GM12892 (cell line): ENCODE measurements around the gene OR6V1.

Experiments
- DNase-seq: peaks from one replicate; pipeline ENCODE4 v3.0.0; 2011; ENCODE audit not compliant: insufficient read length
- FAIRE-seq: peaks from 2 replicates; lab custom pipeline; 2011; peaks lifted over from hg19 to GRCh38; lab: Jason Lieb, UNC
- POLR2A ChIP-seq: IDR thresholded peaks from 2 replicates; pipeline ENCODE4 v1.6.1; 2011; ENCODE audit warnings: low read depth, low read length, control low read depth
- POLR2AphosphoS5 ChIP-seq: IDR thresholded peaks from 2 replicates; pipeline ENCODE4 v1.6.1; 2011; ENCODE audit warnings: low read depth, low read length, control low read depth
- TAF1 ChIP-seq: IDR thresholded peaks from 2 replicates; pipeline ENCODE4 v1.6.1; 2011; ENCODE audit warnings: low read depth, mild to moderate bottlenecking, control low read depth, low read length, borderline replicate concordance

The OR6V1 gene

GRCh38 chr7:143016996-143017395 lies 35.1 kb upstream of the OR6V1 start:
- TF ChIP-seq POLR2AphosphoS5 (no peak), POLR2A (no peak), TAF1 (no peak)
- FAIRE-seq (no peak), DNase-seq (no peak)

GRCh38 chr7:143018931-143019330 lies 33.2 kb upstream of the OR6V1 start:
- no peak for FAIRE-seq
- DNase-seq = no peak
- TF ChIP-seq TAF1 (no peak), POLR2AphosphoS5 (no peak), POLR2A (no peak)

- no peak for DNase-seq
- FAIRE-seq = no peak
- TF ChIP-seq TAF1 = no peak
- no peak for TF ChIP-seq POLR2A
- no peak for TF ChIP-seq POLR2AphosphoS5
Observed at GRCh38 chr7:143023047-143023446, 29.1 kb upstream of the OR6V1 start.

GRCh38 chr7:143025371-143025770 lies 26.8 kb upstream of the OR6V1 start:
- DNase-seq (no peak), FAIRE-seq (no peak)
- no peak for TF ChIP-seq POLR2A
- no peak for TF ChIP-seq POLR2AphosphoS5
- TF ChIP-seq TAF1 = no peak

- FAIRE-seq = no peak
- no peak for TF ChIP-seq POLR2AphosphoS5
- no peak for DNase-seq
Observed at GRCh38 chr7:143027032-143027431, 25.1 kb upstream of the OR6V1 start, which contains the start of gene OR9A2. Gene OR9A2 (minus strand): TSS chr7:143027132. CDS start chr7:143027132, 0 bp downstream.

- DNase-seq = no peak
- no peak for TF ChIP-seq POLR2AphosphoS5
- no peak for TF ChIP-seq POLR2A
- no peak for TF ChIP-seq TAF1
- no peak for FAIRE-seq
Observed at GRCh38 chr7:143027683-143028082, 24.5 kb upstream of the OR6V1 start.

GRCh38 chr7:143038635-143039034 lies 13.5 kb upstream of the OR6V1 start:
- FAIRE-seq (no peak), DNase-seq (no peak)
- no peak for TF ChIP-seq POLR2AphosphoS5
- no peak for TF ChIP-seq TAF1
- no peak for TF ChIP-seq POLR2A

GRCh38 chr7:143040209-143040715 lies 11.9 kb upstream of the OR6V1 start:
- no peak for TF ChIP-seq POLR2AphosphoS5
- no peak for TF ChIP-seq POLR2A
- TF ChIP-seq TAF1 = no peak
- FAIRE-seq (no peak), DNase-seq (no peak)

GRCh38 chr7:143041346-143041745 lies 10.8 kb upstream of the OR6V1 start:
- DNase-seq = no peak
- FAIRE-seq = no peak
- TF ChIP-seq TAF1 = no peak
- TF ChIP-seq POLR2AphosphoS5 = no peak
- no peak for TF ChIP-seq POLR2A

- DNase-seq = no peak
- TF ChIP-seq POLR2A (no peak), POLR2AphosphoS5 (no peak), TAF1 (no peak)
- FAIRE-seq = no peak
Observed at GRCh38 chr7:143042159-143042789, 9.9 kb upstream of the OR6V1 start.

GRCh38 chr7:143042790-143043271 lies 9.3 kb upstream of the OR6V1 start:
- FAIRE-seq = no peak
- DNase-seq = no peak
- no peak for TF ChIP-seq POLR2A
- TF ChIP-seq TAF1 = no peak

GRCh38 chr7:143043391-143043790 lies 8.8 kb upstream of the OR6V1 start:
- FAIRE-seq = no peak
- TF ChIP-seq TAF1 = no peak
- no peak for TF ChIP-seq POLR2AphosphoS5
- DNase-seq = no peak

GRCh38 chr7:143046426-143046851 lies 5.7 kb upstream of the OR6V1 start:
- TF ChIP-seq TAF1 = no peak
- TF ChIP-seq POLR2A = no peak
- no peak for DNase-seq
- FAIRE-seq = no peak

- DNase-seq = no peak
- no peak for TF ChIP-seq POLR2A
- no peak for TF ChIP-seq POLR2AphosphoS5
- TF ChIP-seq TAF1 = no peak
Observed at GRCh38 chr7:143047326-143047725, 4.8 kb upstream of the OR6V1 start.

More at GRCh38 chr7:143047326-143047725, 4.8 kb upstream of the OR6V1 start:
- FAIRE-seq = no peak
